ENCODE data around the gene DPH5.
"Not testable (repeated sequence)": the region's sequence is repeated elsewhere in the genome, so short reads cannot be mapped to it uniquely, and the experiment has no call there.

DNA sequence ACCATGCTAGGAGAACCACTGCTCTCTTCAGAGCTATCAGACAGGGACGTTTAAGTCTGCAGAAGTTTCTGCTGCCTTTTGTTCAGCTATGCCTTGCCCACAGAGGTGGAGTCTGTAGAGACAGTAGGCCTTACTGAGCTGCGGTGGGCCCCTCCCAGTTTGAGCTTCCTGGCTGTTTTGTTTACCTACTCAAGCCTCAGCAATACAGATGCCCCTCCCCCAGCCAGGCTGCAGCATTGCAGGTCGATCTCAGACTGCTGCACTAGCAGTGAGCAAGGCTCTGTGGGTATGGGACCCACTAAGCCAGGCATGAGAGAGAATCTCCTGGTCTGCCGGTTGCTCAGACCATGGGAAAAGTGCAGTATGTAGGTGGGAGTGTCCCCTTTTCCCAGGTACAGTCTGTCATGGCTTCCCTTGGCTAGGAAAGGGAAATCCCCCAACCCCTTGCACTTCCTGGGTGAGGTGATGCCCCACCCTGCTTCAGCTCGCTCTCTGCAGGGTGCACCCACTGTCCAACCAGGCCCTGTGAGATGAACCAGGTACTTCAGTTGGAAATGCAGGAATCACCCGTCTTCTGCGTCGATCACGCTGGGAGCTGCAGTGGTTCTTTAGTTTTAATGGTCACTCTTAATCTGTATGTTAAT, 75.9 kb downstream of the DPH5 start:
- TF ChIP-seq, protein P1, sequence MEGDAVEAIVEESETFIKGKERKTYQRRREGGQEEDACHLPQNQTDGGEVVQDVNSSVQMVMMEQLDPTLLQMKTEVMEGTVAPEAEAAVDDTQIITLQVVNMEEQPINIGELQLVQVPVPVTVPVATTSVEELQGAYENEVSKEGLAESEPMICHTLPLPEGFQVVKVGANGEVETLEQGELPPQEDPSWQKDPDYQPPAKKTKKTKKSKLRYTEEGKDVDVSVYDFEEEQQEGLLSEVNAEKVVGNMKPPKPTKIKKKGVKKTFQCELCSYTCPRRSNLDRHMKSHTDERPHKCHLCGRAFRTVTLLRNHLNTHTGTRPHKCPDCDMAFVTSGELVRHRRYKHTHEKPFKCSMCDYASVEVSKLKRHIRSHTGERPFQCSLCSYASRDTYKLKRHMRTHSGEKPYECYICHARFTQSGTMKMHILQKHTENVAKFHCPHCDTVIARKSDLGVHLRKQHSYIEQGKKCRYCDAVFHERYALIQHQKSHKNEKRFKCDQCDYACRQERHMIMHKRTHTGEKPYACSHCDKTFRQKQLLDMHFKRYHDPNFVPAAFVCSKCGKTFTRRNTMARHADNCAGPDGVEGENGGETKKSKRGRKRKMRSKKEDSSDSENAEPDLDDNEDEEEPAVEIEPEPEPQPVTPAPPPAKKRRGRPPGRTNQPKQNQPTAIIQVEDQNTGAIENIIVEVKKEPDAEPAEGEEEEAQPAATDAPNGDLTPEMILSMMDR (IDR thresholded peaks at IDR 0.05) = not testable (repeated sequence)
- not testable (repeated sequence) for TF ChIP-seq POLR2A (IDR thresholded peaks at IDR 0.05)
